Measurements from ENCODE around the gene CDC25C.
A peak's percentile ranks its signal among the peaks of the same experiment; 100 is the strongest.
"Not testable (repeated sequence)": the region's sequence is repeated elsewhere in the genome, so short reads cannot be mapped to it uniquely, and the experiment has no call there.

Gene CDC25C

DNA sequence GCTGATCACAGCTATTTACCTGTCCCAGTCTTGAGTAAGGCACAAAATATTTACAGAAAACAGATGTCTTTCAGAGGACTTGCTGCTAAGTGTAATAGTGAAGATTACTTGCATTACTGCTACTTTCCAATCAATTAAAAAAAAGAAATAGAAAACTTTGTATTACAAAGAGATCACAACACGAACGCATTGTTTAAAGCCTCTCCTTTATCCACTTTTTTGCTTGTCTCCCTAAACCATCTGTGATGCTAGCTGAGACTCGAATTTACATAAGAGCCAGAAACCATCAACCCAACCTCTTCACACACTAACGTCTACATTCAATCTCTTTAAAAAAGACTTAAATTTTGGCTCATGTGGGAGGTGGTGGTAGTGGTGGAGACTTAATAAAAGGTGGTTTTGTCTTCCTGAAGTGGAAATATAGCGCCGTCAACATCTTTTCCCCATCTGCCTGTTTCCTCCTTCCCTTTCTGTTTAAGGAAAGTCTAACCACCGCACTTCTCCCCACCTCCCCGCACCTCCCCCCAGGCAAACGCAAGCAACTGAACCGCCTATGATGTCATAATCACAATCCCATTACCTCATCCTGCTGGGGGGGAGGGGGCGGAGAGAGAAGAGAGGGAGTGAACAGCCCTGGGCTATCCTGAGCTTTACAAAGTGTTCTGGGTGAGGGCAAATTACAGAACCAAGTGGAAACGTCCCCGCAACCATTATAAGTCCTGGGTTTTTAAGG lies 5.5 kb upstream of the CDC25C start:
- TF ChIP-seq ZNF274 (IDR thresholded peaks at IDR 0.05; ENCODE audit: low read depth, low read length) = no peak
- H3K4me3 ChIP-seq (ENCODE audit: low read length) = peak overlapping the region; percentile 81

DNA sequence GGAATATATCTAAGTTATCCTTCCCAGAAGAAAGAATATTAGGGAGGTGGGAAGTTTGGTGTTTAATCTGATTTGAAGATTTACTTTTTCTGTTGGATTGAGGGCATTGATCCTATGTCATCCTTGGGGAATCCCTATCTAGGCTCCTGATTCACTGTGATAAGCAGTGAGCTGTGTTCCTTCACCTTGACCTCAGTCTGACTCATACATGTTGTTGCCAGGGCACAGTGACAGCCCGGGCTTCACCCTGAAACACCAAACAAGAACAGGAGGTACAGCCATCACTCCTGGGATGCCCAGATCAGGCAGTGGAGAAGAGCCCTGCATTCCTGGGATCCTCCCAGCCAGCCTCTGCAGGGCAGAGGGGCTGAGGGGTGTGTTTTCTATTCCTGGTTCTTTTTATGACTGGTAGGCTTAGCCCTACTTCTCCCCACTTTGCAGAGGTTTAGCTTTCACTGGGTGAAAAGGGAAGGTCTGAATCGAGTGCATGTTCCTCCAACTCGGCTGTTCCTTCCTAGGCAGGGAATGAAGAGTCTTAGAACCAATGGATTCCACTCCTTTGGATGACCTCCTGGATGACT lies 3.4 kb upstream of the CDC25C start:
- H3K4me3 ChIP-seq (ENCODE audit: low read length) = no peak overlapping the region
- no peak for TF ChIP-seq ZNF274 (IDR thresholded peaks at IDR 0.05; ENCODE audit: low read depth, low read length)

DNA sequence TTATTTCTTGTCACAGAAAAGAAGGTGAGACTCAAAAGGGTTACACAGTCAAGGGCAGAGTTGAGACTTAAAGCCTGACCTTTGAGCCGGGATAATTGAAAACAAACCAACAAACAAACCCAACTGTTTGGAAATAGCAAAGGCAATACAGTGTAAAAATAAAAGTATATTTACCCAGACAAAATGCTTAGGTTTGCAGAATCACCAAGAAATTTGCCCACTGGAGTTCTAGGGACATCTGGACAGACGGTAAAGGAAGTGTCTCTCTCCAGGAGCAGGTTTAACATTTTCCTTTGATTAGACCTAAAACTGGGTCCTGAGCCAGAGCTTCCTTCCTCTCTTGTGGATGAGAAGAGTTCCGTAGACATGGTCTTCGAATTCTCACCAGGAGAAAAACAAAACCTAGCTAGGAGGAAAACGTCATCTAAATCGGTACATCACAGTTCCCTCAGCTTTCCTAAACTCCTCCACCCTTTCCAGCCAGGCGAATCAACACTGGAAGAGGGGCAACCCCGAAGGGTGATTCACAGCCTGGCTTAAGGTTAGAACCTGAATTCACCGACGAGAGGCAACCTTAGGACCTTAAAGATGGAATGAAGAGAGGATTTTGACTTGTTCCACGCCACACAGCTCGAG lies 673 bp downstream of the CDC25C start:
- no peak for TF ChIP-seq ZNF274 (IDR thresholded peaks at IDR 0.05; ENCODE audit: low read depth, low read length)
- H3K4me3 ChIP-seq (ENCODE audit: low read length) = peak overlapping the region; percentile 82

DNA sequence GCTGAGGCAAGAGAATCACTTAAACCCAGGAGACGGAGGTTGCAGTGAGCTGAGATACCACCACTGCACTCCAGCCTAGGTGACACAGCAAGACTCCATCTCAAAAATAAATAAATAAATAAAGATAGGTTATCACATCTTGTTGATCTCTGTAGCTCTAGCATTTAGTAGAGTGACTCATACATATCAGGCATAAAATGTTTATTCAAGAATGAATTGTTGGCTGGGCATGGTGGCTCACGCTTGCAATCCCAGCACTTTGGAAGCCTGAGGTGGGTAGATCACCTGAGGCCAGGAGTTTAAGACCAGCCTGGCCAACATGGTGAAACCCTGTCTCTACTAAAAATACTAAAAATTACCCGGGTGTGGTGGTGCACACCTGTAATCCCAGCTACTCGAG lies 13.4 kb downstream of the CDC25C start:
- H3K4me3 ChIP-seq (ENCODE audit: low read length) = not testable (repeated sequence)

DNA sequence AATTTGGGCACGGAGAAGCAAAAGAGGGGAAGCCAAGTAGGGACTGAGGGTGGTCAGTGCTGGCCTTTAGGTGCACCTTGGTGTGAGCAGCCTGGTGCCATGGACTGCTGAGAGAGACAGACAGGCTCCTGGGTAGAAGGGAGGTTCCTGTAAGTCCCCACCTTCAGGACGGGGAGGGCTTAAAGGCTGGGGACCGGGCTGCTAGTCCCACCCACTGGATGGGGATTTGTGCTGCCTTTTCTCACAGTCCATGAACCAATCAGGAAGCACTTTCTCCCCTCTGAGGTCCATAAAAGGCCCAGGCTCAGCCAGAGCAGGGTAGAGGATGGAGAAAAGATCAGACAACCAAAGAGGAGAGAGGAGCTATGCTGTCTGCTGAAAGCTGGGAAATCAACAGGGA lies 15.2 kb downstream of the CDC25C start:
- no peak overlapping the region for H3K4me3 ChIP-seq (ENCODE audit: low read length)
- no peak for TF ChIP-seq ZNF274 (IDR thresholded peaks at IDR 0.05; ENCODE audit: low read depth, low read length)

DNA sequence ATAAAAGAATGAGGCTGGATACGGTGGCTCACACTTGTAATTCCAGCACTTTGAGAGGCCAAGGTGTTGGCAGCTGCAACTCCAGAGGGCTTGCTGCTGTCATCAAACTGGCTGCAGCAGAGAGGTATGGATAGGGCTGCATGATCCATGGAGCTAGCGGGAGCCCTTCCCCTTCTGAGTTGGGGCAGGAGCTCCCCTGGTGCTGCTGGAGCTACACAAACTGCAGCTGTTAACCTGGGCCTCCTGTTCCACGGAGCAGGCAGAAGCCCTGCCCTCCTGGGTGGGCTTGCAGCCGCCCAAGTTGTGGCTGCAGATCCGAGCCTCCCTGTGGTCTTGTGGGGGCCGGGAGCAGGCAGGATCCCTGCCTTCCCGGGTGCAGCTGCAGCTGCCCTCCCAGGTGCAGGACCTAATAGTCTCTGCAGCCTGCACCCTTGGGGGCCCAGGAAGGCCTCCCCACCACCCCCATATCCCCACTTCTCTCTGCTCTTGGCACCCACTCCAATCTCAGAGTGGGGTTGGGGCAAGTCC lies 15.8 kb downstream of the CDC25C start:
- no peak for TF ChIP-seq ZNF274 (IDR thresholded peaks at IDR 0.05; ENCODE audit: low read depth, low read length)
- no peak overlapping the region for H3K4me3 ChIP-seq (ENCODE audit: low read length)

DNA sequence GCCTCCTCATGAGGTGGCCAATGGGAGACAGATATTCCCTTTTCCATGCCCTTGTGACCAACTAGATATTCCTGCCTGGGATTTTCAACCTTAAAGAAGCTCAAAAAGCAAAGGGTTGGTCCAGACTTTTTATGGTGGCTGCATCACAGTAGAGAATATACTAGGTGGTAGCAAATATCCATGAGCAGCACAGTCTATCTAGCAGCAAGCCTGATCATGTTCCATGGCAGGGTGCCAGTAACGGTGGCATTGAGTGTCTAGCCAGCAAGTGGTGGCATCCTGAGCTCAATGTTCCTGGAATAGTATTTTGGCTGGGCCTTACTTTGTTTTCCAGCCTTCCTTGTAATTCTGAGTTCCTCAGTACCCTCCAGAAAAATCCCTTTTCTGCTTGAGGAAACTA lies 25.8 kb downstream of the CDC25C start:
- TF ChIP-seq ZNF274 (IDR thresholded peaks at IDR 0.05; ENCODE audit: low read depth, low read length) = no peak
- H3K4me3 ChIP-seq (ENCODE audit: low read length) = no peak overlapping the region

DNA sequence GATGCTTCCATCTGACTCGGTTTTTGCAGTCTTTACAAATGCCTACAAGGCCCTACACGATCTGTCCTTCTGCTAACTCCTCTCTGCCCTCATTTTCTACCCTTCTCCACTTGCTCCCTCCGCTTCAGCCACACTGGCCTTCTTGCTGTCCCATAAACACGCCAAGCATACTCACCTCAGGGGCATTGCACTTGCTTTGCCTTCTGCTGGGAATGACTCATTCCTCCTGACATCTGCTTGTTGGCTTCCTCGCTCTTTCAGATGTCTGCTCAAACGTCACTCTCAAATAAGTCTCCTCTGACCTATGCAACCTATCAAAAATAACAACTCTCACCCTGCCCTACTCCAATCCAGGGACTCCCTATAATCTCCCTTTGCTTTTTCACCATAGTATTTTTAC lies 28.2 kb downstream of the CDC25C start:
- TF ChIP-seq ZNF274 (IDR thresholded peaks at IDR 0.05; ENCODE audit: low read depth, low read length) = no peak

DNA sequence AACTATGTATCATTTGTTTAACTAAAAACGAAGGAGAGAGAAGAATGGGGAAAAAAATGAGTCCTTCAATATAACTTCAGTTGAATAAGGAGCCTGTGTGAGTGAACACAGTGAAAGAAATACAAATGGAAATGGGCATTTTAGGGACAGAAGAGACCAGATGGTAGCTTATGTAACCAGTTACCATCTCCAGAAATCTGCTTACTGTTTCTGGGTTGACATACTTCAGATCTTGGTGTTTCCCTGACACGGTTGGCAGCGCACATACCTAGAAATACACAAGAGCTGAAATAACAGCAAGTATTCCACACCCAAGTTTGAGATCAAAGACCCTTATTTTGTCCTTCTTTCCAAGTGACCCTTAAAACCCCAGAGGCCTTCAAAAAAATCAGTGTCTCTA lies 42.3 kb downstream of the CDC25C start:
- H3K4me3 ChIP-seq (ENCODE audit: low read length) = no peak overlapping the region
- TF ChIP-seq ZNF274 (IDR thresholded peaks at IDR 0.05; ENCODE audit: low read depth, low read length) = no peak

More for the DNA sequence above, 28.2 kb downstream of the CDC25C start:
- H3K4me3 ChIP-seq (ENCODE audit: low read length) = no peak overlapping the region

DNA sequence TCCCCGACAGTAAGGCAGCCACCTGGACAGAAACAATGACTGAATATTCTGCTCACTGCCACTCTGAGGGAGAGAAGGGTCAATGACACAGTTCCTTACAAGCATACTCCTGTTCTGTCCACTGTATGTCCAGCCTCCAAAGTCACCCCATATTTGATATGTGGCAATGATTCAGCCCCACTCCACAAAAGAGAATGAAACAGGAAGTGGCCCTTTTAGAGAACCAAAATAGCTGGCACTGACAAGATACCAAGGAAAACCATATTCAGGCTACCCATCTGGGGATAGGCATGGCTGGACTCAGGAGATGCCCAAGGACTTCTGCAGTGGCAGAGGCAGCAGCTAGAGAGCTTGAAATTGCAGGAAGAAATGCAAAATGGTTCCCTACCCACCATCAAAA lies 44.4 kb downstream of the CDC25C start:
- no peak for TF ChIP-seq ZNF274 (IDR thresholded peaks at IDR 0.05; ENCODE audit: low read depth, low read length)
- H3K4me3 ChIP-seq (ENCODE audit: low read length) = no peak overlapping the region

DNA sequence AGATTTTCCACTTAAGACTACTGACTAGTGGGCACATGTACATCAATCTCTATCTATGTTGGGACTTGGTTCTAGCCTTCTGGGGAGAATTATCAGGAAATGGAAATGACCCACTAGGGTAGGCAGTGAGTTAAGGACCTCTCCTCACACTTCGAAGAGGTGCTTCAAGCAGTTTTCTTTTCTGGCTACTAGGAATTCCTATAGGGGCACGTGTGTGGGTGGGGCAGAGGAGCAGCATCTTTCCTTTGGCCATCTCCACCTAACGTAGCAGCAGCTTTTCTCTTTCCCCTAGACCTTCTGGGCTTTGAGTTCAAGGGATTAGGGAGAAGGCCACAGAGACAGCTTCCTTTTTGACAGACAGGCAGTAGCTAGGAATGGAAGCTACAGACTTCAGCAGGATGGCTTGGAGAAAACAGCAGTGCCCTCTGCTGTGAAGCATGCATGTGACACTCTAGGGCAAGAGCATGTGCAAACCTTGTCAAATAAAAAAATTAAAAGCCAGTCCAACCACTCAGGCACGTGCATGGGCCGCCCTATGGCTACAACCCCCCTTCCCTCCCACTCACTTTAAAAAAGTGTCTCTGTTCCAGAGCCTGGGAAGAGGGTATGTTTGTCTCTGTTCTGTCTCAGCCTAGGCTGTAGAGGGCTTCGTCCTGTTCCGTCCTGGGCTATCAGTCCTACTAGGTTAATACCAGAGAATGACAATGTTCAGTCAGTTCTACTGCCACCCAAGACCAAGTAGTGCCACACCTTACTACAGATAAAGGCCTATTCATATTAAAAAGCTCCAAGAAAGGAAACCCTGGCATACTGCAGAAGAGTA lies 48.5 kb downstream of the CDC25C start:
- no peak for TF ChIP-seq ZNF274 (IDR thresholded peaks at IDR 0.05; ENCODE audit: low read depth, low read length)
- H3K4me3 ChIP-seq (ENCODE audit: low read length) = no peak overlapping the region

DNA sequence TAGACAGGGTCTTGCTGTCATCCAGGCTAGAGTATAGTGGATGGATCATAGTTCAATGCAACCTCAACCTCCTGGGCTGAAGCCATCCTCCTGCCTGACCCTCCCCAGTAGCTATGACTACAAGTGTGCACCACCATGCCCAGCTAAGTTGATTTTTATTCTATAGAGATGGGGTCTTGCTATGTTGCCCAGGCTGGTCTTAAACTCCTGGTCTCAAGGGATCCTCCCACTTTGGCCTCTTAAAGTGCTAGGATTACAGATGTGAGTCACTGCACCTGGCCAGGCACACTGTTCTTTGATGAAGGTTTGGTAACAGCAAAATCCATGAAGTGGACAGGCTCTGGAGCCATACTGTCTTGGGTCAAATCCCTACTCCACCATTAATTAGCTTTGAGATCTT lies 50.7 kb downstream of the CDC25C start:
- no peak for TF ChIP-seq ZNF274 (IDR thresholded peaks at IDR 0.05; ENCODE audit: low read depth, low read length)
- H3K4me3 ChIP-seq (ENCODE audit: low read length) = no peak overlapping the region

DNA sequence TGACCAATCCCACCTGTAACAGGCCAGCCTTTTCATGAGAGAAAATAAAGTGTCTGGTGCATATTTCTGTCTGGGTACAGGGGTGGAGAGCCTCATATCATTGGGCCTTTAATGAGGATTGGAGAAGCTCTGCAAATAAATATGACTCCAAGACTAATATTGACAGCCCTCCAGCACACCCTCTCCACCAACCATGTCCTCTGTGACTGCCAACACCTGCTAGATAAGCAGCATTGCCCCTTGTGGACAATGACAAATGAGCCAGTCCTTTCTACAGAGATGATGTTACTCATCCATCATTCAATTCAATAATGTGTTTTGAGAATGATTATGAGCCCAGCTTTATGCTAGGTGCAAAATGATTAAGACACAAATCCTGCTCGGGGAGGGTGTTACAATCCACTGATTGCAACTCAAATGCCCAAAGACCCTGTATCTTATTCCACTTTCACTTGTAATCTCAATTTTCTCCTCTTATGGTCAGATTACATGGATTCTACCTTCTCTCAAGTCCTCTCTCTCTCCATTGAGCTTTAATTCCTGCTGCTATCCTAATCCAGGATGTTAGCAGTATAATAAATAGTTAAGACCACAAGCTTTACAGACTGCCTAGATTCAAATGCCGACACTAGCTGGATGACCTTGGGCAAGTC lies 55.1 kb downstream of the CDC25C start:
- no peak for TF ChIP-seq ZNF274 (IDR thresholded peaks at IDR 0.05; ENCODE audit: low read depth, low read length)
- H3K4me3 ChIP-seq (ENCODE audit: low read length) = no peak overlapping the region

DNA sequence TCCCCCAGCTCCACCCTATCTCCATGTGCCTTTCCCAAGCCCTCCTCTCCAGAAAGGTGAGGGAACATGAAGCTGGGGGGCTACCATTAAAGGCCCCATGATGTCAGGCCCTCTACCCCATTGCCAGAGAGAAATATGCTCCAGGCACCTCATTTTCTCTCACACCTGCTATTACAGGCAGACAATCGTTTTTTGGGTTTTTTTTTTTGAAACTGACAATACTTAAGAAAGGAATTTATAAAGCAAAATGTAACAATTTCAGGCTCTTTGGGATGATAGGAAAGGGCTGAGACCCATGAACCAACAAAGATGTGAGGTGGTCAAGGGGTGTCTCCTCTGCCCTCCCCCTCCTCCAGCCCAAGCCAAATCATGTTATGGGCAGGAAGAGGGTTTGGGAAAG lies 55.7 kb downstream of the CDC25C start:
- no peak for TF ChIP-seq ZNF274 (IDR thresholded peaks at IDR 0.05; ENCODE audit: low read depth, low read length)
- no peak overlapping the region for H3K4me3 ChIP-seq (ENCODE audit: low read length)

Data from GM08714 (cell line).